Loucy (cell line): ENCODE measurements around the gene EPB42.

Experiments
- H2AFZ ChIP-seq: fragments of 200-600 bp; sonication (generic); 2 replicates; pipeline ENCODE4 v1.6.0; 2016; ENCODE audit warnings: antibody characterized with exemption, mild to moderate bottlenecking, low read length, moderate library complexity
- H3F3A ChIP-seq: fragments of 200-600 bp; 2 replicates; pipeline ENCODE4 v1.6.0; 2016; ENCODE audit warnings: antibody characterized with exemption, low read depth, mild to moderate bottlenecking
- H3K27me3 ChIP-seq: fragments of 200-600 bp; sonication (generic); 2 replicates; pipeline ENCODE4 v1.6.1; 2014; ENCODE audit warnings: low read length, mild to moderate bottlenecking; ENCODE audit not compliant: insufficient read depth, poor library complexity, severe bottlenecking
- H3K36me3 ChIP-seq: fragments of 200-600 bp; sonication (generic); 2 replicates; pipeline ENCODE4 v1.6.1; 2016; ENCODE audit warnings: low read length; ENCODE audit not compliant: insufficient read depth
- H3K4me1 ChIP-seq: fragments of 200-600 bp; sonication (generic); 2 replicates; pipeline ENCODE4 v1.5.1; 2014; ENCODE audit warnings: low read length, mild to moderate bottlenecking; ENCODE audit not compliant: insufficient read depth, poor library complexity, severe bottlenecking
- H3K4me2 ChIP-seq: fragments of 200-600 bp; sonication (generic); 2 replicates; pipeline ENCODE4 v1.6.0; 2014; ENCODE audit warnings: antibody characterized with exemption, low read length, low read depth, mild to moderate bottlenecking; ENCODE audit not compliant: poor library complexity, severe bottlenecking
- H3K4me3 ChIP-seq: fragments of 200-600 bp; sonication (generic); 2 replicates; pipeline ENCODE4 v1.5.1; 2014; ENCODE audit warnings: low read length, mild to moderate bottlenecking, mixed read lengths; ENCODE audit not compliant: poor library complexity, severe bottlenecking
- H3K79me2 ChIP-seq: fragments of 200-600 bp; sonication (generic); 2 replicates; pipeline ENCODE4 v1.6.1; 2014; ENCODE audit warnings: low read length; ENCODE audit not compliant: insufficient read depth
- H3K9ac ChIP-seq: fragments of 200-600 bp; sonication (generic); 2 replicates; pipeline ENCODE4 v1.6.0; 2014; ENCODE audit warnings: mild to moderate bottlenecking, low read depth, low read length, moderate library complexity; ENCODE audit not compliant: poor library complexity, severe bottlenecking
- H3K9me2 ChIP-seq: fragments of 200-600 bp; sonication (generic); replicated peaks from 2 replicates; pipeline ENCODE4 v1.6.1; 2016; ENCODE audit warnings: low read depth, low read length, mixed read lengths
- H3K9me3 ChIP-seq: fragments of 200-600 bp; sonication (generic); 2 replicates; pipeline ENCODE4 v1.6.1; 2014; ENCODE audit warnings: mild to moderate bottlenecking, antibody characterized with exemption, low read length, low read depth; ENCODE audit not compliant: insufficient read depth
- H4K20me1 ChIP-seq: fragments of 200-600 bp; sonication (generic); 2 replicates; pipeline ENCODE4 v1.6.0; 2014; ENCODE audit warnings: antibody characterized with exemption, low read length, mild to moderate bottlenecking; ENCODE audit not compliant: insufficient read depth, poor library complexity, severe bottlenecking
- CTCF ChIP-seq: fragments of 200-600 bp; sonication (generic); conservative IDR thresholded peaks from 2 replicates; pipeline ENCODE4 v1.5.1; 2014; ENCODE audit warnings: mild to moderate bottlenecking, antibody characterized with exemption, low read length
- EZH2phosphoT487 ChIP-seq: fragments of 200-600 bp; IDR thresholded peaks from 2 replicates; pipeline ENCODE4 v1.6.1; 2018; ENCODE audit warnings: antibody characterized with exemption, mild to moderate bottlenecking, moderate library complexity, borderline replicate concordance

EPB42 gene

GRCh38 chr15:43225201-43225949, 4.6 kb upstream of the EPB42 start:
- Histone ChIP-seq H3K9me3 (no peaks in the 10 kb centered on the region), H3K27me3 (no peaks in the 10 kb centered on the region), H3F3A (no peaks in the 10 kb centered on the region), H3K4me2 (peak overlapping the region; percentile 36), H3K4me3 (no peak overlapping the region), H3K9ac (peak overlapping the region; percentile 20), H3K36me3 (no peaks in the 10 kb centered on the region), H2AFZ (peak overlapping the region; percentile 88), H4K20me1 (no peaks in the 10 kb centered on the region), H3K79me2 (no peaks in the 10 kb centered on the region), H3K4me1 (peaks cover 9% of the 10 kb centered on the region), H3K9me2 (no peaks in the 10 kb centered on the region)
- peak; percentile 98 for TF ChIP-seq CTCF
- no peak for TF ChIP-seq EZH2phosphoT487

GRCh38 chr15:43221422-43221821, 604 bp upstream of the EPB42 start:
- H3K27me3 ChIP-seq, result no peaks in the 10 kb centered on the region
- H3K9me3 ChIP-seq, result no peaks in the 10 kb centered on the region
- no peak overlapping the region for H3K4me3 ChIP-seq
- H3K4me2 ChIP-seq, result no peak overlapping the region
- peaks cover 18% of the 10 kb centered on the region for H3K4me1 ChIP-seq
- TF ChIP-seq CTCF, result no peak
- TF ChIP-seq EZH2phosphoT487, result no peak
- H2AFZ ChIP-seq, result no peak overlapping the region
- no peaks in the 10 kb centered on the region for H3K79me2 ChIP-seq
- H3F3A ChIP-seq, result no peaks in the 10 kb centered on the region
- no peak overlapping the region for H3K9ac ChIP-seq
- H4K20me1 ChIP-seq, result no peaks in the 10 kb centered on the region
- H3K9me2 ChIP-seq, result no peaks in the 10 kb centered on the region
- no peaks in the 10 kb centered on the region for H3K36me3 ChIP-seq

DNA sequence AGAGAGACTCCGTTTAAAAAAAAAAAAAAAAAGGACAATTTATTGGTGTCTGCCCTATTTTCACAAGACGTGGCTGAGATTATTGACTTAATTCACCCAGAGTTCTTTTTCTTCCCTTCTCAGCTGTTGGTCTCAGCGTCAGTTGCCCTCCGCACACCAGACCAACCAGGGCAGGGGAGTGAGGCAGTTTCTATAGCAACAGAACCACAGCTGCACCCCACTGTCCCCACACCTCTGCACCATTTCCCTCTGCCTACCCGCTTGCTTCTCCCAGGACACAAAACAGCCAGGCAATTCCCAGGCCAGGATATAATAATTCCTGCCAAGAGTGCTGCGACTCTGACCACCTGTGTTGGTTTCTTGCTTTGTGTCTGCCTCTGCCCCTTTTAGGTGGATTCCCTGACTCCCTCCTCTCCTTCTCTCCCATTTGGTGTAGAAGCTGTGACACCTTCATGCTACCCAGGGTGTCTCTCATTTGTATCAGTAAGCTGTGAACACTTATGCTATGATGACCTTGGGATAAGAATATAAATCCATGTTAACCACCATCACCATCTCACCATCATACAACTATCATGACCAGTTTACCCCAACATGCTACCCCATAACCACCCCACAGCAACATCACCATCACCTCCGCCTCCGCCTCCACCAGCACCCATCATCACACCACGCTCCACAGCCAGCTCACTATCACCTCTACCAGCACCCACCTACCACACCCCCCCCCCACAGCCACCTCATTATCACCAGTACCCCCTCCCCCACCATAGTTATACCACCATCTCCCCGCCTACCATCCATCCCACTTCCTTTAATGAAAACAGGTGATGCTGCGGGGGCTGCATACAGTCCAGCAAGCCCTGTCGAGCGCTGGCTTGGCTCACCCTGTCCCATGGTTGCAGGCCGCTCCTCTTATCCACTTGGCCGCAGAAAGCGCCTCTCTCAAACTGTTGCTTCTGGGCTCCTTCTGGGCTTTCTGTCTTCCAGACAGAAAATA, 589 bp downstream of the EPB42 start:
- Histone ChIP-seq H3K4me3 (no peak overlapping the region), H3K9me3 (no peaks in the 10 kb centered on the region), H3K36me3 (no peaks in the 10 kb centered on the region), H4K20me1 (no peaks in the 10 kb centered on the region), H3F3A (no peaks in the 10 kb centered on the region), H3K27me3 (no peaks in the 10 kb centered on the region), H2AFZ (no peak overlapping the region), H3K9me2 (no peaks in the 10 kb centered on the region), H3K4me2 (no peak overlapping the region), H3K9ac (no peak overlapping the region), H3K79me2 (no peaks in the 10 kb centered on the region), H3K4me1 (peaks cover 18% of the 10 kb centered on the region)
- TF ChIP-seq EZH2phosphoT487 (no peak), CTCF (no peak)
